Breast epithelium (tissue), 4 donors: ENCODE results near the gene TTLL10. TPM values are rescaled to one million over a fixed set of nuclear protein-coding genes. Genes with fewer than 3 reads are reported as not detected.

ENCODE experiments used
- DNase-seq, 2 donors: peaks; one replicate each; pipeline ENCODE4 v3.0.0-alpha.2; 2019; ENCODE audit warnings: low spot score in 2 of 2
- H3K27ac ChIP-seq, 2 donors: fragments of 200-600 bp; sonication (generic) in 1 of 2; one replicate each; pipeline ENCODE4 v1.5.1; 2016 to 2019; ENCODE audit warnings: mild to moderate bottlenecking in 1 of 2
- H3K27me3 ChIP-seq, 2 donors: fragments of 200-600 bp; sonication (generic) in 1 of 2; one replicate each; pipeline versions ENCODE4 v1.5.1 to v1.6.0; 2017 to 2019; ENCODE audit warnings: control low read depth in 1 of 2, mild to moderate bottlenecking in 1 of 2
- H3K36me3 ChIP-seq: fragments of 200-600 bp; one replicate; pipeline ENCODE4 v1.5.1; 2019
- H3K4me1 ChIP-seq, 2 donors: fragments of 200-600 bp; sonication (generic); one replicate each; pipeline ENCODE4 v1.5.1; 2016 to 2019; ENCODE audit warnings: control low read depth in 1 of 2
- H3K4me3 ChIP-seq, 3 donors: fragments of 200-600 bp; sonication (generic); 1 replicate in 2 of 3; 2 replicates in 1 of 3; pipeline ENCODE4 v1.5.1; 2016 to 2019; ENCODE audit warnings: mild to moderate bottlenecking in 3 of 3, moderate library complexity in 2 of 3
- H3K9me3 ChIP-seq, 2 donors: fragments of 200-600 bp; sonication (generic) in 1 of 2; one replicate each; pipeline ENCODE4 v1.5.1; 2016 to 2019; ENCODE audit warnings: control low read depth in 1 of 2
- POLR2A ChIP-seq: fragments of 450-650 bp; IDR thresholded peaks from one replicate; pipeline ENCODE4 v1.6.1; 2016; ENCODE audit warnings: antibody characterized with exemption, mild to moderate bottlenecking, moderate library complexity
- POLR2AphosphoS5 ChIP-seq, 3 donors: sonication (generic); formaldehyde crosslinking; IDR thresholded peaks; one replicate each; pipeline ENCODE4 v1.6.1; 2017; ENCODE audit warnings: antibody characterized with exemption in 3 of 3
- intact Hi-C: fragments of 100-400 bp; cut with DNase I; formaldehyde crosslinking; loops from one replicate; pipeline ENCODE4 v1.15.1; 2023; ENCODE audit warnings: low total_unique reads
- total RNA-seq, 3 donors: library from RNA; depleted of rRNA; stranded (reverse); fragments of >200 nt; gene quantifications; one replicate each; pipeline ENCODE4 v1.1.0, GENCODE V29; 2016
- TF ChIP-seq, protein P1 (sequence below), 3 donors: fragments of 450-650 bp; IDR thresholded peaks; one replicate each; pipeline ENCODE4 v1.5.1; 2016 to 2017; ENCODE audit warnings: antibody characterized with exemption in 3 of 3, mild to moderate bottlenecking in 3 of 3, moderate library complexity in 3 of 3

Gene TTLL10
- total RNA-seq, 3 donors from 2014 or later, result 0.15 to 0.33 (median 0.16) TPM

DNA sequence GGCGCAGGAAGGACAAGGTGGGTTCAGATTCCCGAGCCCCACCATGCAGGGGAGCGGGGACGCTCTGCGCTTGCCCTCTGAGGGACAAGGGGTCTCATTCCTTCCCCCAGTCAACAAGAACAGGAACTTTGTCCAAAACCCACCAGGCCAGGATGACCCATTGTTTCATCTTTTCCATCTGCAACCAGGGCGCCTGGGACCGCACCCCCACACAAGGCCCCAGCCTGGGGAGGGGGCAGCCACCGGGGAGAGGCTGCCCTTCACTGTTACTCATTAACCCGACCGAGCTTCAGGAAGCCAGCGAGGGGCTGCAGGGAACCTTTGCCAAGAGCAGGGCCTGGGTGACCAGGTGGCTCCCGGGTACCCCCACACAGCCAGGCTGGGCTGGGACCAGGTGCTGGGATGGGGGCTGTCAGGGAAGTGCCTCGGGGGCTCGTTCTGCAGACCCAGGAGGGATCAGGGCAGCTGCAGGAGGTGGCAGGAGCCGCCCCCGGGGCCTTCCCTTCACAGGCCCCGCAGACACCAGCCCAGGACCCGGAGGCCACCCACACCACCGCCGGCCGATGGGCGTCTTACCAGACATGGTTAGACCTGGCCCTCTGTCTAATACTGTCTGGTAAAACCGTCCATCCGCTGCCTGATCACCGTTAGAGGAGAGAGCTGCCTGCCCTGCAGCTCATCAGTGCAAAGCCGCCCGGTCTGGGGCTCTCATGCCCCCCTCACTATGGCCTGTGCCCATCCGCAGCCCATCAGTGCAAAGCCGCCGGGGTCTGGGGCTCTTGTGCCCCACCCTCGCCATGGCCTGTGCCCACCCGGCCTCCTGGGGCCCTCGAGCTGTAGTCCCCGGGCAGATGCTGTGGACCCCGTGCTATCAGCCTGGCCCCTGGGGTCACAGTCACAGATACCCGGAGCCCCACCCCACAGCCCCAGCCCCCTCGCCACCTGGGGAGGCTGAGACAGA lies 4.9 kb upstream of the TTLL10 start:
- Histone ChIP-seq H3K4me3 (no peak overlapping the region), H3K36me3 (no peaks in the 10 kb centered on the region), H3K27ac (no peak overlapping the region), H3K9me3 (no peaks in the 10 kb centered on the region), H3K4me1 (peaks cover 4 to 11% of the 10 kb centered on the region in 2 donors), H3K27me3 (peaks cover 2 to 15% of the 10 kb centered on the region in 2 donors)
- TF ChIP-seq, protein P1, sequence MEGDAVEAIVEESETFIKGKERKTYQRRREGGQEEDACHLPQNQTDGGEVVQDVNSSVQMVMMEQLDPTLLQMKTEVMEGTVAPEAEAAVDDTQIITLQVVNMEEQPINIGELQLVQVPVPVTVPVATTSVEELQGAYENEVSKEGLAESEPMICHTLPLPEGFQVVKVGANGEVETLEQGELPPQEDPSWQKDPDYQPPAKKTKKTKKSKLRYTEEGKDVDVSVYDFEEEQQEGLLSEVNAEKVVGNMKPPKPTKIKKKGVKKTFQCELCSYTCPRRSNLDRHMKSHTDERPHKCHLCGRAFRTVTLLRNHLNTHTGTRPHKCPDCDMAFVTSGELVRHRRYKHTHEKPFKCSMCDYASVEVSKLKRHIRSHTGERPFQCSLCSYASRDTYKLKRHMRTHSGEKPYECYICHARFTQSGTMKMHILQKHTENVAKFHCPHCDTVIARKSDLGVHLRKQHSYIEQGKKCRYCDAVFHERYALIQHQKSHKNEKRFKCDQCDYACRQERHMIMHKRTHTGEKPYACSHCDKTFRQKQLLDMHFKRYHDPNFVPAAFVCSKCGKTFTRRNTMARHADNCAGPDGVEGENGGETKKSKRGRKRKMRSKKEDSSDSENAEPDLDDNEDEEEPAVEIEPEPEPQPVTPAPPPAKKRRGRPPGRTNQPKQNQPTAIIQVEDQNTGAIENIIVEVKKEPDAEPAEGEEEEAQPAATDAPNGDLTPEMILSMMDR (IDR thresholded peaks at IDR 0.05), result no peak
- TF ChIP-seq POLR2AphosphoS5 (IDR thresholded peaks at IDR 0.05) (no peak), POLR2A (no peak)
- no peak for DNase-seq
- intact Hi-C loops, result no loop called here

DNA sequence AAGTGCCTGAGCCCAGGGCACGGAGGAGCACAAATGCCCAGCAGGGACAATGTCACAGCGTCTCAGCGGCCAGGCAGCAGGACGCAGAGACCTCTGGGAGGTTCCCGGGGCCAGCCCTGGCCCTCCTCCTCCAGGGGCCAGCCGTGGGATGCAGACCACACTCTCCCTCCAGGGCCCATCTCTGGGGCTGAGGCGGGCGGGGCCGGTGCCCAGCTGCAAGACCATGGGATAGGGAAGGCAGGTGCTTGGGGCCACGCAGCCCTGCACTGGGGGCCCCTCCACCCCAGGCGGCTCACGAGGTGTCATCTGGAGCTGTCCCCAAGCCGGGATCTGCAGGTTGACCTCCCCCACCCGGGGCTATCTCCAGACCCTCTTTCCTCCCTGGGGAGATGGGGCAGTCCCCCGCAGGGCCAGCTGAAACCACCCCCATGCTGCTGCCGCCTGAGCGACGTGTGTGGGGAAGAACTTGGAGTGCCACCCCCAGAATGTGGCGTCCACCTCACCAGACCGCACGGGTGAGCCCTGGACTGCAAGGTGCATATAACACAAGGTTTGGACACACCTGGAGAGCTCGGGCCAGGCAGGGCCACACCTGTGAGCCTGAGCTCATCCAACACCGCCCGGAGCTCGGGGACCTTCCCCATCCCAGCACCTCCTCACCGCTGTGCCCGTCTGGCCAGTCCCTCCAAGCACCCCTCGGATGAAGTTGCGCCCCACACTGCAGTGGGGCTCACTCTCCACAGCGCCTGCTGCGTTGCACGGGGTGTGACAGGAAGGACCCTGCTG lies 4.1 kb upstream of the TTLL10 start:
- Histone ChIP-seq H3K4me1 (peaks cover 4 to 11% of the 10 kb centered on the region in 2 donors), H3K4me3 (no peak overlapping the region), H3K27ac (no peak overlapping the region), H3K36me3 (no peaks in the 10 kb centered on the region), H3K9me3 (no peaks in the 10 kb centered on the region), H3K27me3 (peaks cover 4 to 15% of the 10 kb centered on the region in 2 donors)
- no peak for DNase-seq
- TF ChIP-seq POLR2A, result no peak
- no peak for TF ChIP-seq POLR2AphosphoS5 (IDR thresholded peaks at IDR 0.05)
- TF ChIP-seq, protein P1 (IDR thresholded peaks at IDR 0.05), result no peak
- intact Hi-C loops, result no loop called here

DNA sequence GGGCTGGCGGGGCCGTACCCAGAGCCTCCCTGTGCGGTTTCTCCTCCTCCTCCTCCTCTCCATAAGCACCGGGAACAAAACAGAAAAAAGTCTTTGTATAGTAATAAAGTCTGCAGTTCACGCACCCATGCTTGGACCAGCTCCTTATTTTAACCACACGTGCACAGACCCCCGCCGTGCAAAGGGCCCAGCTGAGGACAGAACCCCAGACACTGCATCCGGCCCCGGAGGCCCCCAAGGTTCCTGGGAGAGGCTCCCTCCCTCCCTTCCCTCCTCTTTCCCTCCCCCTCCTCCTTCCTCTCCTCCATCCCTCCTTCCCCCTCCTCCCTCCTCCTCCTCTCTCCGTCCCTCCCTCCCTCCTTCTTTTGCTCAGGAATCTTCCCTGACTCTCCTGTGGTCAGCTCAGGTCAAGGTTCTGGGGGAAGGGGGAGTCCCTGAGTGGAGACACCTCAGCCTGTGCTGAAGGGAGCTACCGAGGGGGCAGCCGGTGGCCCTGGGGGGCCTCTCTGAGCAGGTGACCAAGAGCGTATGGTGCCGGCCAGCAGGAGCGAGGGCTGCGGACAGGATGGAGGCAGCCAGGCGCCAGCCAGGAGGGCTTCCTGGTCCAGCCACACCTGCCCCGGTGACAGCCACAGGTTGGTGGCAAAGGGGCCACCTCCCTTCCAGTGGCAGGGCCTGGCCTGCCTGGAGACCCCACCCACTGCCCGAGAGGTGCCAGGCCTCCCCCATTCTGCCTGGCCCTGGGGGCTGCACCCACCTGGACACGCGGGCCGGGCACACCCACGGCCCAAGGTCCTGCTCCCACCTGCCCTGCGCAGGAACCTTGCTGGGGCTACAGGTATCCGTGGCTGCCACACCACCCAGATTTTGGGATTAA lies 3.2 kb upstream of the TTLL10 start:
- Histone ChIP-seq H3K36me3 (no peaks in the 10 kb centered on the region), H3K4me1 (peaks cover 4 to 11% of the 10 kb centered on the region in 2 donors), H3K9me3 (no peaks in the 10 kb centered on the region), H3K4me3 (no peak overlapping the region), H3K27me3 (peaks cover 4 to 15% of the 10 kb centered on the region in 2 donors), H3K27ac (no peak overlapping the region)
- no peak for TF ChIP-seq POLR2AphosphoS5 (IDR thresholded peaks at IDR 0.05)
- no peak for TF ChIP-seq POLR2A
- TF ChIP-seq, protein P1 (IDR thresholded peaks at IDR 0.05), result no peak
- DNase-seq, result no peak
- intact Hi-C loops, result no loop called here

DNA sequence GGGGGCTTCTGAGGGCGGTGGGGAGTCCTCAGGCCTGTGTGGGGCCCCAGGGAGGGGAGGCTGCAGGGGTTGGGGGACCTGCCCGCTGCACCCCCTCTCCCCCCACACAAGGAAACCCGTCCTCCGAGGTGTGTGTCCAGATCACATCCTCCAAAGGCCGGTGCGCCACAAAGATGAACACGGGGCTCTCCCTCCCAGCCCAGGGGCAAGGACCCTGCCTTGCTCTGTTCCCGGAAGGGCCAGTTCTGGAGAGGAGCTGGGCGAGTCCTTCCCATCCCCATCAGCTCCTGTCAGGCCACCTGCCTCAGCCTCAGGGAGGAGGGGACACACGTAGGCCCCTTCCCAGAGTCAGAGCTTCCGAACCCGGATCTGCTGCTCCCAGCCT lies 2.5 kb upstream of the TTLL10 start:
- Histone ChIP-seq H3K27ac (no peak overlapping the region), H3K4me1 (peaks cover 4 to 10% of the 10 kb centered on the region in 2 donors), H3K4me3 (no peak overlapping the region), H3K36me3 (no peaks in the 10 kb centered on the region), H3K9me3 (no peaks in the 10 kb centered on the region), H3K27me3 (peaks cover 4 to 15% of the 10 kb centered on the region in 2 donors)
- TF ChIP-seq POLR2AphosphoS5 (IDR thresholded peaks at IDR 0.05) (no peak), POLR2A (no peak)
- TF ChIP-seq, protein P1 (IDR thresholded peaks at IDR 0.05), result no peak
- DNase-seq, result no peak
- intact Hi-C loops, result no loop called here
